ENCODE data around the gene TBC1D2B. TPM values are rescaled to one million over a fixed set of nuclear protein-coding genes. Genes with fewer than 3 reads are reported as not detected.

Gene TBC1D2B
- total and polyA plus RNA-seq, 2 of the 4 experiments (the other 2 are of a cell fraction), result 17.7 to 28.3 TPM

- BruUV-seq (replicated peaks), result no TSS peak
- POLR2A ChIA-PET (ENCODE audit: unreplicated experiment), result no interaction called here
- WGBS, 2 experiments (ENCODE audit: extremely low coverage in 2 of 2, insufficient read length in 1 of 2), result 88% methylated on average over 3 of the region's 8 CpGs; no CpG with 5 or more reads in 1 of the 2 experiments
Observed at GRCh38 chr15:77998592-77998991, 78.9 kb downstream of the TBC1D2B start.

More at GRCh38 chr15:77998592-77998991, 78.9 kb downstream of the TBC1D2B start:
- no peak overlapping the region for H2BK20ac ChIP-seq (ENCODE audit: low read depth, low read length)
- peaks cover 53% of the 10 kb centered on the region for H3K36me3 ChIP-seq (ENCODE audit: control insufficient read depth, insufficient read depth, low read length)
- H3K27ac ChIP-seq (ENCODE audit: insufficient read depth, low read length), result no peak overlapping the region
- no peak overlapping the region for H3K23ac ChIP-seq (ENCODE audit: low read depth, low read length)
- H2BK120ac ChIP-seq (ENCODE audit: low read depth, low read length), result no peak overlapping the region
- no peak overlapping the region for H4K8ac ChIP-seq (ENCODE audit: low read depth in 2 of 2, low read length in 2 of 2)
- peaks cover 3% of the 10 kb centered on the region for H3K9me1 ChIP-seq (ENCODE audit: insufficient read depth, low read length)
- CTCF ChIA-PET, result no interaction called here
- H2BK5ac ChIP-seq (ENCODE audit: low read depth, low read length, poor library complexity, severe bottlenecking), result no peak overlapping the region
- no peak overlapping the region for H4K91ac ChIP-seq (ENCODE audit: insufficient read depth, low read depth, low read length)
- dilution Hi-C loops (cut with HindIII; ENCODE audit: low sequenced_read_pairs, unreplicated experiment), result no loop called here
- no peaks in the 10 kb centered on the region for H3K27me3 ChIP-seq (ENCODE audit: control insufficient read depth, insufficient read depth, low read length)
- in situ Hi-C loops (cut with MboI; ENCODE audit: low sequenced_read_pairs), result no loop called here
- H3K4me2 ChIP-seq (ENCODE audit: low read depth, low read length), result no peak overlapping the region
- H4K5ac ChIP-seq (ENCODE audit: low read depth, low read length), result no peak overlapping the region
- no peak overlapping the region for H3K56ac ChIP-seq (ENCODE audit: extremely low read depth, insufficient read depth, low read length)
- no peak overlapping the region for H3K4ac ChIP-seq (ENCODE audit: low read depth, low read length)
- H3K18ac ChIP-seq (ENCODE audit: low read depth, low read length), result no peak overlapping the region
- H2AFZ ChIP-seq (replicated peaks; ENCODE audit: low read length, poor library complexity), result no peak overlapping the region
- no peak overlapping the region for H2AK9ac ChIP-seq (replicated peaks; ENCODE audit: low read depth, low read length, poor library complexity)
- no peak overlapping the region for H3K14ac ChIP-seq (replicated peaks; ENCODE audit: low read depth, low read length)
- DNase-seq (no peak), ATAC-seq (ENCODE audit: low read depth) (no peak)
- H3K4me1 ChIP-seq (ENCODE audit: control insufficient read depth, insufficient read depth, low read length), result peaks cover 12% of the 10 kb centered on the region
- TF ChIP-seq NFE2L2 (IDR thresholded peaks at IDR 0.05; ENCODE audit: low read depth, low read length) (no peak), USF2 (IDR thresholded peaks at IDR 0.05; ENCODE audit: low read depth, low read length) (no peak), CEBPB (IDR thresholded peaks at IDR 0.05; ENCODE audit: low read depth, low read length) (no peak), CHD1 (IDR thresholded peaks at IDR 0.05; ENCODE audit: low read depth, low read length) (no peak), RCOR1 (IDR thresholded peaks at IDR 0.05; ENCODE audit: insufficient replicate concordance, low read length) (no peak), FOS (IDR thresholded peaks at IDR 0.05; ENCODE audit: low read depth, low read length) (no peak), MAZ (IDR thresholded peaks at IDR 0.05; ENCODE audit: borderline replicate concordance, low read depth, low read length) (no peak), SMC3 (IDR thresholded peaks at IDR 0.05; ENCODE audit: low read depth, low read length) (no peak), ELK1 (IDR thresholded peaks at IDR 0.05; ENCODE audit: borderline replicate concordance, low read depth, low read length) (no peak), RFX5 (IDR thresholded peaks at IDR 0.05; ENCODE audit: low read depth, low read length) (no peak), RAD21 (IDR thresholded peaks at IDR 0.05; ENCODE audit: low read length) (no peak), BHLHE40 (IDR thresholded peaks at IDR 0.05; ENCODE audit: low read depth, low read length) (no peak), MAFK (IDR thresholded peaks at IDR 0.05; ENCODE audit: low read depth, low read length) (no peak), CTCF (conservative IDR thresholded peaks at IDR 0.05; ENCODE audit: low read depth, low read length) (no peak), MXI1 (IDR thresholded peaks at IDR 0.05; ENCODE audit: borderline replicate concordance, low read depth, low read length) (no peak), POLR2A (IDR thresholded peaks at IDR 0.05; ENCODE audit: low read depth, low read length) (no peak)
- H3K79me1 ChIP-seq (ENCODE audit: low read depth in 1 of 2, low read length in 2 of 2), result peaks cover 1 to 35% of the 10 kb centered on the region in 2 experiments; a peak in 2 of 4 replicates
- intact Hi-C loops (cut with micrococcal nuclease), result no loop called here
- H3K9me3 ChIP-seq (ENCODE audit: control insufficient read depth, insufficient read depth, low read length), result no peaks in the 10 kb centered on the region
- no peak overlapping the region for H3K4me3 ChIP-seq (ENCODE audit: insufficient read depth, low read depth, low read length)
- H2BK15ac ChIP-seq (ENCODE audit: low read depth, low read length), result no peak overlapping the region
- H3K9ac ChIP-seq (ENCODE audit: low read depth, low read length), result no peak overlapping the region
- peaks cover 28% of the 10 kb centered on the region for H4K20me1 ChIP-seq (ENCODE audit: insufficient read depth, low read length)
- no peak overlapping the region for H2AK5ac ChIP-seq (ENCODE audit: low read depth, low read length)

Data from IMR-90 (cell line).